IPS DF 6.9 (cell line): ENCODE data around the gene ETV3.
"Not testable (repeated sequence)": the region's sequence is repeated elsewhere in the genome, so short reads cannot be mapped to it uniquely, and the experiment has no call there.

Source experiments
- DNase-seq: peaks from one replicate; pipeline ENCODE4 v3.0.0-alpha.2; 2013; ENCODE audit warnings: low read depth, low spot score
- H3K27ac ChIP-seq: one replicate; pipeline ENCODE4 v1.5.1; 2013; ENCODE audit warnings: low read length, control low read depth
- H3K27me3 ChIP-seq: 2 replicates; pipeline ENCODE4 v1.6.1; 2013; ENCODE audit warnings: mild to moderate bottlenecking, low read length; ENCODE audit not compliant: control insufficient read depth, insufficient read depth
- H3K36me3 ChIP-seq: 2 replicates; pipeline ENCODE4 v1.6.1; 2013; ENCODE audit warnings: low read length; ENCODE audit not compliant: control insufficient read depth, insufficient read depth
- H3K4me1 ChIP-seq: 2 replicates; pipeline ENCODE4 v1.6.1; 2013; ENCODE audit warnings: low read length; ENCODE audit not compliant: control insufficient read depth, insufficient read depth
- H3K4me3 ChIP-seq: 2 replicates; pipeline ENCODE4 v1.5.1; 2013; ENCODE audit warnings: mild to moderate bottlenecking, low read length
- H3K9me3 ChIP-seq: 2 replicates; pipeline ENCODE4 v1.6.1; 2013; ENCODE audit warnings: low read length, inconsistent platforms; ENCODE audit not compliant: control insufficient read depth, insufficient read depth
- WGBS: extraction: QIAGEN DNeasy Blood & Tissue Kit; methylation state at CpG from one replicate; pipeline ENCODE4 v1.1.7; 2013; ENCODE audit warnings: mixed read lengths, missing lambda C conversion rate; ENCODE audit not compliant: insufficient read length, insufficient coverage; 5-methylcytosine and 5-hydroxymethylcytosine counted together

Gene ETV3

DNA sequence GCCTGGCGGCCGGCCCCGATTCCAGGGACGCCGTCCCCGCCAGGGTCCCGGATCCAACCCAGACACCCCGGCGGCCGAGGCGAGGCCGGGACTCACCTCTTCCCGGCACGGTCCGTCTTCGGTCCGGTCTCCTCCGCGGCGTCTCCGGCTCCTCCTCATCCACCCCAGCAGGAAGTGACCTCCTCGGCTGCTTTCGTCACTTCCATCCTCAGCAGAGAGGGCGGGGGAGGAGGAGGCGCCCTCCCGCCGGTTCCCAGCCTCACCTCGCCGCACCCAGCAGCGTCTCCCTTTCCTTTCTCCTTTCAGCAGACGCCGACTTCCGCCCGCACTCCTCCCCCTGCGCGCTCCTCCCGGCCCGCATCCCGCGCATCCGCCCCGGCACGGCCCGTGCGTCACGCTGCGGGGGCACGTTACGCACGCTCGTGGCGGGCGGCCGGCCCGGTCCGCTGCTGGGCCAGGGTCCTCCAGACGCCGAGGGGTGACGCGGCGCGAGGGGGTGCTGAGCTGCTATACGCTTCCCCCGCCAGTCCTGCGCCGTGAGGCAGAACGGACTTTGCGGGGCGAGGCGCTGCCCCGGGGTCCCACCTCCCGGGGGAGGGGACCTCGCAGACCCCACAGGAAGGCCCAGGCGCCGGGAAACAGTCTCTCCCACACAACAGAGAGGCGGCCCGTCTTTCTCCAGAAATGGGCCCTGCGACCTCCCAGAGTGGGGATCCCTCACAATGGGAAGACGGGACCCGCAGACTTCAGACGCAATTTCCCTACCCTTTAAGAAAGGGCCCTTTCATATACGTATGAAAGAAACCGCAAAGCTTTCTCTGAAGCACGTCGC lies at the start of gene ETV3:
TSS of gene ETV3 (minus strand) at position 176 of the 832 bp plus-strand sequence. CDS start 2,043 bp downstream, outside the sequence.
- no peaks in the 10 kb centered on the region for H3K27me3 ChIP-seq
- H3K9me3 ChIP-seq: no peaks in the 10 kb centered on the region
- no peaks in the 10 kb centered on the region; the same call in 1 of the 2 replicates for H3K4me1 ChIP-seq
- WGBS: no CpG with 5 or more reads among the region's 85 CpGs
- peaks cover 14% of the 10 kb centered on the region; the same call in 1 of the 2 replicates for H3K36me3 ChIP-seq
- DNase-seq: peak; percentile 66
- no peak within 1 kb of the TSS for H3K27ac ChIP-seq
- H3K4me3 ChIP-seq: peak within 1 kb of the TSS; percentile 67

- no peak for DNase-seq
- Histone ChIP-seq H3K4me1 (no peaks in the 10 kb centered on the region), H3K27ac (no peak overlapping the region), H3K36me3 (no peaks in the 10 kb centered on the region), H3K9me3 (no peaks in the 10 kb centered on the region), H3K27me3 (no peaks in the 10 kb centered on the region), H3K4me3 (no peak overlapping the region)
- WGBS: no CpG with 5 or more reads among the region's 8 CpGs
These were observed 48.2 kb upstream of the ETV3 start for GRCh38 chr1:157186281-157186992.

GRCh38 chr1:157183870-157184269 lies 45.7 kb upstream of the ETV3 start:
- no peaks in the 10 kb centered on the region for H3K27me3 ChIP-seq
- DNase-seq: no peak
- WGBS: no CpG with 5 or more reads among the region's 3 CpGs

GRCh38 chr1:157182371-157182770 lies 44.2 kb upstream of the ETV3 start:
- not testable (repeated sequence) for DNase-seq, H3K27ac ChIP-seq, H3K9me3 ChIP-seq, H3K4me1 ChIP-seq, H3K36me3 ChIP-seq, H3K4me3 ChIP-seq, H3K27me3 ChIP-seq
- no CpG with 5 or more reads among the region's 5 CpGs for WGBS

More at GRCh38 chr1:157183870-157184269, 45.7 kb upstream of the ETV3 start:
- Histone ChIP-seq H3K36me3 (no peaks in the 10 kb centered on the region), H3K4me3 (no peak overlapping the region), H3K27ac (no peak overlapping the region), H3K9me3 (no peaks in the 10 kb centered on the region), H3K4me1 (no peaks in the 10 kb centered on the region)

GRCh38 chr1:157181790-157182189 lies 43.6 kb upstream of the ETV3 start:
- DNase-seq: no peak
- Histone ChIP-seq H3K27ac (no peak overlapping the region), H3K36me3 (no peaks in the 10 kb centered on the region), H3K27me3 (no peaks in the 10 kb centered on the region), H3K9me3 (no peaks in the 10 kb centered on the region), H3K4me3 (no peak overlapping the region), H3K4me1 (no peaks in the 10 kb centered on the region; the same call in 1 of the 2 replicates)
- WGBS: no CpG with 5 or more reads among the region's 3 CpGs

DNA sequence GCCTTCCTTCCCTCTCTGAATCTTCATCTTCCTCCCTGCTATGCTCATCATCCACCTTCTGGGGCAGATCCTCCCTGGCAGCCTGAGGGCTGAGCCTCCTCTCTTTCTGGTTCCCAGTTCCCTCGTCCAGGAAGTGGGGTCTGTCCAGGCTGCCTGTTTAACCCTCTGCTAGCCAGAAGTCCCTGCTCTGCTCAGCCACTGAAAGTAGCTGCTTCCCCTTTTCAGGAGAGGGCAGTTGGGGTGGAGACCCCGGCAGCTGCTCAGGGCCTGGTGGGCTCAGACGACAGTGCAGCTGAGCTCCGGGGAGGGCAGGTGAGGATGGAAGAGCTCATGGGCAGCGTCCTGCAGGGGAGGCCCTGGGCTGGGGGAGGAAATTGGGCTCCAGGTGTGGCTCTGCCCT lies 43.1 kb upstream of the ETV3 start:
- Histone ChIP-seq H3K27ac (no peak overlapping the region), H3K9me3 (no peaks in the 10 kb centered on the region), H3K27me3 (no peaks in the 10 kb centered on the region), H3K4me3 (no peak overlapping the region), H3K36me3 (no peaks in the 10 kb centered on the region), H3K4me1 (no peaks in the 10 kb centered on the region; the same call in 1 of the 2 replicates)
- no CpG with 5 or more reads among the region's 5 CpGs for WGBS
- no peak for DNase-seq

GRCh38 chr1:157178490-157178889 lies 40.3 kb upstream of the ETV3 start:
- H3K36me3 ChIP-seq: no peaks in the 10 kb centered on the region
- H3K4me1 ChIP-seq: no peaks in the 10 kb centered on the region; the same call in 1 of the 2 replicates
- no CpG with 5 or more reads among the region's 3 CpGs for WGBS
- H3K27ac ChIP-seq: no peak overlapping the region
- no peaks in the 10 kb centered on the region for H3K9me3 ChIP-seq
- H3K4me3 ChIP-seq: no peak overlapping the region
- no peaks in the 10 kb centered on the region for H3K27me3 ChIP-seq
- DNase-seq: no peak

DNA sequence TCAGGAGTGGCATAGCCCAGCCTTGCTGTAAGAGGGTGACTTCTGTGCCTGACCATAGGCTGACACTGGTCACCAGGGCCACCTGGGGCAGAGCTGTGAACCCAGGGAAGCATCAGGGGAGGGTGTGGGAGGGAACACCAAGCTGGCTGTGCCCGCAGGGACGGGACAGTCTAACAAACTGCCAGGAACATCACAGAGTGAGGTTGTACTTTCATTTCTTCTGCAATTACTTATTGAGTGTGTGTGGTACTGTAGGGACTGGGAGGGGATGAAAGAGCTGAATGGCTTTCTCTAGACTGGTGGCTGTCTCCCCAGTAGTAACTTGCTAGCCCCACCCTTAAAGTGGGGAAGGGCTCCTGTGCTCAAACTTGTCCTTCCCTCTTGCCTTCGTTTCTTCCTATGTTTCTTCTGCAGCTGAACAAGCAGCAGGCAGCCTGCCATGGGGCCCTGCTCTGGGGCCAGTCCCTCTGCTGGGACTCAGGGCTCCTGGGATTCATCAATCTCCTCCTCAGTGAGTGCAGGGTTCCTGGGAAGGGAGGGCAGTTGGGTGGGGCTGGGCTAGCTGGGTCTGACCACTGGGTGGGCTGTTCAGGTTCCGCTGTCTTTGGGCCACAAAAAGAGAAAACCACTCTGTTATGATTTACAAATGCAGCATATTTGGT lies 39.7 kb upstream of the ETV3 start:
- H3K9me3 ChIP-seq: no peaks in the 10 kb centered on the region
- H3K36me3 ChIP-seq: no peaks in the 10 kb centered on the region
- no CpG with 5 or more reads among the region's 4 CpGs for WGBS
- H3K27ac ChIP-seq: no peak overlapping the region
- DNase-seq: no peak
- no peak overlapping the region for H3K4me3 ChIP-seq
- H3K27me3 ChIP-seq: no peaks in the 10 kb centered on the region
- no peaks in the 10 kb centered on the region; the same call in 1 of the 2 replicates for H3K4me1 ChIP-seq

DNA sequence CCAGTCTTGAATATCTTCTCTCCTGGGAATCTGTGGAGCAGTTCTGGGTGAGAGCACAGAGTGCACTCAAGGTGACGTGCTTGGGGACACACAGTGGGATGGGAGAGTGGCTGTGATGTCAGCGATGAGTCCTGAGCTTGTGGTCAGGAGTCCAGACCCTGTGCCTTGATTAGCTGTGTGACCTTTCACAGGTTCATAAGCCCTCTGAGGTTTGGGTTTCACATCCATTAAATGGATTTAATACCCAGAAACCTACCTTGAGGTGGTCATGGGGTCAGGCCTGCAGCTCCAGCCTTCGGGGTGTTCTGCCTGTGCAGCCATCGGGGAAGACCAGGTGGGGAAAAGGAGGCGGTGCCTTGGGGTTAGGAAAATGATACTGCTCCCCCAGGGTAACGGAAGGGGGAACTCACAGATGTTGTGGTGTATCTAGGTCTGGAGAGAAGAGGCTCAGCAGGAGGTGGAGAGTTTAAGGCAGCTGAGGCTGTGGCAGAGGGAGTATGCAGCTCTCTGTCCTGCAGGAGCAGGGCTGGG lies 38.5 kb upstream of the ETV3 start:
- Histone ChIP-seq H3K4me1 (no peaks in the 10 kb centered on the region; the same call in 1 of the 2 replicates), H3K9me3 (no peaks in the 10 kb centered on the region), H3K27me3 (no peaks in the 10 kb centered on the region), H3K4me3 (no peak overlapping the region), H3K36me3 (no peaks in the 10 kb centered on the region), H3K27ac (no peak overlapping the region)
- no peak for DNase-seq
- WGBS: no CpG with 5 or more reads among the region's 6 CpGs

GRCh38 chr1:157176016-157176415 lies 37.8 kb upstream of the ETV3 start:
- no peaks in the 10 kb centered on the region for H3K36me3 ChIP-seq
- DNase-seq: no peak
- H3K4me3 ChIP-seq: no peak overlapping the region
- H3K27me3 ChIP-seq: no peaks in the 10 kb centered on the region
- no peaks in the 10 kb centered on the region for H3K9me3 ChIP-seq
- WGBS: no CpG with 5 or more reads among the region's 1 CpG
- no peaks in the 10 kb centered on the region; the same call in 1 of the 2 replicates for H3K4me1 ChIP-seq
- no peak overlapping the region for H3K27ac ChIP-seq
